Right atrium auricular region (tissue), 2 donors: ENCODE results near the gene UCN3. TPM values are rescaled to one million over a fixed set of nuclear protein-coding genes. Genes with fewer than 3 reads are reported as not detected.

Experiments
- DNase-seq: peaks from one replicate; pipeline ENCODE4 v3.0.0-alpha.2; 2019; ENCODE audit warnings: low spot score
- H3K27ac ChIP-seq, 2 donors: fragments of 200-600 bp; sonication (generic); 1 replicate in 1 of 2; 2 replicates in 1 of 2; pipeline ENCODE4 v1.5.1; 2016 to 2019
- H3K27me3 ChIP-seq, 2 donors: fragments of 200-600 bp; sonication (generic); one replicate each; pipeline versions ENCODE4 v1.5.1 to v1.6.0; 2017 to 2019
- H3K36me3 ChIP-seq: fragments of 200-600 bp; sonication (generic); one replicate; pipeline ENCODE4 v1.5.1; 2016
- H3K4me1 ChIP-seq, 2 donors: fragments of 200-600 bp; sonication (generic); one replicate each; pipeline versions ENCODE4 v1.5.1 to v1.6.0; 2017 to 2019
- H3K4me3 ChIP-seq, 2 donors: fragments of 200-600 bp; sonication (generic); 1 replicate in 1 of 2; 2 replicates in 1 of 2; pipeline ENCODE4 v1.5.1; 2017 to 2019; ENCODE audit warnings: mild to moderate bottlenecking in 1 of 2, moderate library complexity in 1 of 2
- H3K9me3 ChIP-seq, 2 donors: fragments of 200-600 bp; sonication (generic); one replicate each; pipeline ENCODE4 v1.5.1; 2019
- CTCF ChIP-seq, 2 donors: fragments of 200-600 bp; sonication (generic); IDR thresholded peaks; one replicate each; pipeline ENCODE4 v1.5.1; 2019; ENCODE audit warnings: antibody characterized with exemption in 2 of 2
- total RNA-seq, 2 donors: library from RNA; depleted of rRNA; stranded (reverse); fragments of >200 nt; gene quantifications; one replicate each; pipeline ENCODE4 v1.1.0, GENCODE V29; 2016

UCN3 gene
- total RNA-seq, 2 donors from 2014 or later: not detected

GRCh38 chr10:5413012-5413938, 48.5 kb downstream of the UCN3 start:
- no peaks in the 10 kb centered on the region for H3K36me3 ChIP-seq
- no peaks in the 10 kb centered on the region for H3K27me3 ChIP-seq
- peaks cover 0 to 11% of the 10 kb centered on the region in 2 donors for H3K4me1 ChIP-seq
- TF ChIP-seq CTCF (IDR thresholded peaks at IDR 0.05): no peak
- H3K27ac ChIP-seq: peak overlapping the region; percentile 75 to 79
- DNase-seq: no peak
- no peaks in the 10 kb centered on the region for H3K9me3 ChIP-seq
- peak overlapping the region; percentile 51 to 78 for H3K4me3 ChIP-seq

- no peak overlapping the region for H3K27ac ChIP-seq
- DNase-seq: no peak
- H3K4me3 ChIP-seq: no peak overlapping the region
- peaks cover 0 to 11% of the 10 kb centered on the region in 2 donors for H3K4me1 ChIP-seq
- peaks cover 0 to 10% of the 10 kb centered on the region in 2 donors for H3K9me3 ChIP-seq
- H3K36me3 ChIP-seq: no peaks in the 10 kb centered on the region
- no peak for TF ChIP-seq CTCF (IDR thresholded peaks at IDR 0.05)
- H3K27me3 ChIP-seq: no peaks in the 10 kb centered on the region
Observed at GRCh38 chr10:5416981-5417380, 52.2 kb downstream of the UCN3 start.

- DNase-seq: no peak
- H3K4me1 ChIP-seq: peaks cover 0 to 4% of the 10 kb centered on the region in 2 donors
- TF ChIP-seq CTCF (IDR thresholded peaks at IDR 0.05): no peak
Observed at GRCh38 chr10:5418584-5418983, 53.8 kb downstream of the UCN3 start.

GRCh38 chr10:5419466-5420094, 54.8 kb downstream of the UCN3 start:
- H3K27ac ChIP-seq: no peak overlapping the region
- peaks cover 0 to 10% of the 10 kb centered on the region in 2 donors for H3K9me3 ChIP-seq
- TF ChIP-seq CTCF (IDR thresholded peaks at IDR 0.05): no peak
- H3K36me3 ChIP-seq: no peaks in the 10 kb centered on the region
- no peaks in the 10 kb centered on the region for H3K27me3 ChIP-seq
- H3K4me3 ChIP-seq: no peak overlapping the region
- no peaks in the 10 kb centered on the region for H3K4me1 ChIP-seq
- DNase-seq: no peak

More at GRCh38 chr10:5418584-5418983, 53.8 kb downstream of the UCN3 start:
- Histone ChIP-seq H3K9me3 (peaks cover 0 to 10% of the 10 kb centered on the region in 2 donors), H3K27ac (no peak overlapping the region), H3K36me3 (no peaks in the 10 kb centered on the region), H3K4me3 (no peak overlapping the region), H3K27me3 (no peaks in the 10 kb centered on the region)

GRCh38 chr10:5423771-5424170, 59.0 kb downstream of the UCN3 start:
- no peak for DNase-seq
- H3K27me3 ChIP-seq: no peaks in the 10 kb centered on the region
- TF ChIP-seq CTCF (IDR thresholded peaks at IDR 0.05): no peak
- peaks cover 0 to 5% of the 10 kb centered on the region in 2 donors for H3K9me3 ChIP-seq
- H3K4me3 ChIP-seq: no peak overlapping the region
- H3K36me3 ChIP-seq: no peaks in the 10 kb centered on the region
- no peak overlapping the region for H3K27ac ChIP-seq
- H3K4me1 ChIP-seq: no peaks in the 10 kb centered on the region

Other genes starting within 250 kb of the UCN3 start
- not detected for gene AKR1C8, start 179.8 kb upstream of the UCN3 start, total RNA-seq
- not detected for gene AKR1C4, start 168.1 kb upstream of the UCN3 start, total RNA-seq
- gene TUBAL3, start 39.9 kb downstream of the UCN3 start, total RNA-seq: 1 to 10 TPM in 1 of 2 donors, not detected in 1; 1.7 TPM
- gene NET1, start 47.6 kb downstream of the UCN3 start, total RNA-seq: 10 to 100 TPM; 12.8 to 19.8 TPM
- not detected for gene CALML5, start 134.6 kb downstream of the UCN3 start, total RNA-seq
- not detected for gene CALML3, start 160.0 kb downstream of the UCN3 start, total RNA-seq